ENCODE measurements around the gene ENDOV.

GRCh38 chr17:80395402-80396151 lies 19.4 kb upstream of the ENDOV start:
- TF ChIP-seq CTCF (IDR thresholded peaks at IDR 0.05) (no peak), POLR2A (IDR thresholded peaks at IDR 0.05) (no peak), EP300 (IDR thresholded peaks at IDR 0.05) (no peak), POLR2AphosphoS5 (IDR thresholded peaks at IDR 0.05) (no peak)

Measured in stomach (tissue), 4 donors.